ENCODE measurements around the gene RMI2. TPM values are rescaled to one million over a fixed set of nuclear protein-coding genes. Genes with fewer than 3 reads are reported as not detected.

RMI2 gene
- total RNA-seq, 2 experiments from 2014 or later, result 1.3 to 1.5 TPM

- Histone ChIP-seq H3K4me3 (ENCODE audit: low read length) (no peak overlapping the region), H3K27me3 (ENCODE audit: control insufficient read depth in 1 of 2, insufficient read depth in 2 of 2, low read length in 2 of 2) (no peaks in the 10 kb centered on the region), H3K9me3 (ENCODE audit: control insufficient read depth in 1 of 2, insufficient read depth in 1 of 2, low read length in 2 of 2) (no peaks in the 10 kb centered on the region), H3K27ac (ENCODE audit: low read depth in 1 of 2, low read length in 2 of 2) (no peak overlapping the region), H3K4me1 (ENCODE audit: insufficient read depth, low read length) (peaks cover 6% of the 10 kb centered on the region), H3K36me3 (ENCODE audit: insufficient read depth, low read length) (no peaks in the 10 kb centered on the region)
- Mint-ChIP-seq H3K4me3 (no peak overlapping the region), H3K27me3 (no peaks in the 10 kb centered on the region), H3K9me3 (no peaks in the 10 kb centered on the region), H3K27ac (no peak overlapping the region), H3K4me1 (ENCODE audit: low read depth) (no peaks in the 10 kb centered on the region), H3K36me3 (ENCODE audit: low read depth) (no peaks in the 10 kb centered on the region)
- POLR2A ChIA-PET, result no interaction called here
- no peak for ATAC-seq (ENCODE audit: poor library complexity)
- DNase-seq, result no peak
- intact Hi-C loops (cut with DNase I, micrococcal nuclease), result no loop called here
- CTCF ChIA-PET, result no interaction called here
- TF ChIP-seq, protein P1, sequence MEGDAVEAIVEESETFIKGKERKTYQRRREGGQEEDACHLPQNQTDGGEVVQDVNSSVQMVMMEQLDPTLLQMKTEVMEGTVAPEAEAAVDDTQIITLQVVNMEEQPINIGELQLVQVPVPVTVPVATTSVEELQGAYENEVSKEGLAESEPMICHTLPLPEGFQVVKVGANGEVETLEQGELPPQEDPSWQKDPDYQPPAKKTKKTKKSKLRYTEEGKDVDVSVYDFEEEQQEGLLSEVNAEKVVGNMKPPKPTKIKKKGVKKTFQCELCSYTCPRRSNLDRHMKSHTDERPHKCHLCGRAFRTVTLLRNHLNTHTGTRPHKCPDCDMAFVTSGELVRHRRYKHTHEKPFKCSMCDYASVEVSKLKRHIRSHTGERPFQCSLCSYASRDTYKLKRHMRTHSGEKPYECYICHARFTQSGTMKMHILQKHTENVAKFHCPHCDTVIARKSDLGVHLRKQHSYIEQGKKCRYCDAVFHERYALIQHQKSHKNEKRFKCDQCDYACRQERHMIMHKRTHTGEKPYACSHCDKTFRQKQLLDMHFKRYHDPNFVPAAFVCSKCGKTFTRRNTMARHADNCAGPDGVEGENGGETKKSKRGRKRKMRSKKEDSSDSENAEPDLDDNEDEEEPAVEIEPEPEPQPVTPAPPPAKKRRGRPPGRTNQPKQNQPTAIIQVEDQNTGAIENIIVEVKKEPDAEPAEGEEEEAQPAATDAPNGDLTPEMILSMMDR (IDR thresholded peaks at IDR 0.05), result no peak
These were observed 49.3 kb downstream of the RMI2 start for GRCh38 chr16:11394593-11394960.

GRCh38 chr16:11395008-11395948 lies 50.0 kb downstream of the RMI2 start:
- Mint-ChIP-seq H3K27me3 (no peaks in the 10 kb centered on the region), H3K36me3 (ENCODE audit: low read depth) (no peaks in the 10 kb centered on the region), H3K9me3 (no peaks in the 10 kb centered on the region), H3K27ac (no peak overlapping the region), H3K4me1 (ENCODE audit: low read depth) (no peaks in the 10 kb centered on the region), H3K4me3 (no peak overlapping the region)
- H3K36me3 ChIP-seq (ENCODE audit: insufficient read depth, low read length), result no peaks in the 10 kb centered on the region
- TF ChIP-seq, protein P1 (IDR thresholded peaks at IDR 0.05), result no peak
- POLR2A ChIA-PET, result no interaction called here
- ATAC-seq (ENCODE audit: poor library complexity) (no peak), DNase-seq (no peak)
- H3K4me1 ChIP-seq (ENCODE audit: insufficient read depth, low read length), result peaks cover 6% of the 10 kb centered on the region
- no peak overlapping the region for H3K27ac ChIP-seq (ENCODE audit: low read depth in 1 of 2, low read length in 2 of 2)
- no peak overlapping the region for H3K4me3 ChIP-seq (ENCODE audit: low read length)
- H3K9me3 ChIP-seq (ENCODE audit: control insufficient read depth in 1 of 2, insufficient read depth in 1 of 2, low read length in 2 of 2), result no peaks in the 10 kb centered on the region
- H3K27me3 ChIP-seq (ENCODE audit: control insufficient read depth in 1 of 2, insufficient read depth in 2 of 2, low read length in 2 of 2), result no peaks in the 10 kb centered on the region
- CTCF ChIA-PET, result interaction anchor here (0.6 to 1.4 kb wide), 17 partner anchors 10 to 700 kb away, joined by 3 to 10 read pairs (median 3); no protein-coding TSS in a partner anchor
- intact Hi-C loops (cut with DNase I, micrococcal nuclease), result no loop called here

DNA sequence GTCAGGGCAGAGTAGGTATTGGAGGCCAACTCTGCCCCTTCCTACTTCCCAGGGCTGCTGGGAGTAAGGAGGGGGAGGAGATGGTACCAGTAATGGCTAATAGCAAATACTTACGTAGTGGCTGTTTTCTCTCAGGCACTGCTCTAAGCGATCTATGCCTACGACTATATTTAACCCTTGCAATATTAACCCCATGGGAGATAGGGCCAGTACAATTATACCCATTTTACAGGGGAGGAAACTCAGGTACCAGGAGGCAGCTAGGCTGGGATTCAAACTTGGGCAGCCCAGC lies 50.6 kb downstream of the RMI2 start:
- Histone ChIP-seq H3K4me1 (ENCODE audit: insufficient read depth, low read length) (peaks cover 6% of the 10 kb centered on the region), H3K27ac (ENCODE audit: low read depth in 1 of 2, low read length in 2 of 2) (no peak overlapping the region), H3K36me3 (ENCODE audit: insufficient read depth, low read length) (no peaks in the 10 kb centered on the region), H3K4me3 (ENCODE audit: low read length) (no peak overlapping the region), H3K27me3 (ENCODE audit: control insufficient read depth in 1 of 2, insufficient read depth in 2 of 2, low read length in 2 of 2) (no peaks in the 10 kb centered on the region), H3K9me3 (ENCODE audit: control insufficient read depth in 1 of 2, insufficient read depth in 1 of 2, low read length in 2 of 2) (no peaks in the 10 kb centered on the region)
- ChIA-PET CTCF (interaction anchor here (0.6 to 1.4 kb wide), 17 partner anchors 9 to 699 kb away, joined by 3 to 10 read pairs (median 3); no protein-coding TSS in a partner anchor), POLR2A (no interaction called here)
- Mint-ChIP-seq H3K9me3 (no peaks in the 10 kb centered on the region), H3K4me1 (ENCODE audit: low read depth) (no peaks in the 10 kb centered on the region), H3K36me3 (ENCODE audit: low read depth) (no peaks in the 10 kb centered on the region), H3K27ac (no peak overlapping the region), H3K27me3 (no peaks in the 10 kb centered on the region), H3K4me3 (no peak overlapping the region)
- intact Hi-C loops (cut with DNase I, micrococcal nuclease), result loop anchor here (1.0 to 2.0 kb wide), 6 partner anchors 245 to 673 kb away; no protein-coding TSS in a partner anchor
- ATAC-seq (ENCODE audit: poor library complexity) (peak; percentile 17), DNase-seq (no peak)
- TF ChIP-seq, protein P1 (IDR thresholded peaks at IDR 0.05), result no peak

Data from CD4-positive, alpha-beta T cell (primary cell).